ENCODE data around the gene TPPP2. TPM values are rescaled to one million over a fixed set of nuclear protein-coding genes. Genes with fewer than 3 reads are reported as not detected.

TPPP2 gene
- total and polyA plus RNA-seq, 12 donors = 0.22 to 1.1 (median 0.62) TPM; not detected in 6

DNA sequence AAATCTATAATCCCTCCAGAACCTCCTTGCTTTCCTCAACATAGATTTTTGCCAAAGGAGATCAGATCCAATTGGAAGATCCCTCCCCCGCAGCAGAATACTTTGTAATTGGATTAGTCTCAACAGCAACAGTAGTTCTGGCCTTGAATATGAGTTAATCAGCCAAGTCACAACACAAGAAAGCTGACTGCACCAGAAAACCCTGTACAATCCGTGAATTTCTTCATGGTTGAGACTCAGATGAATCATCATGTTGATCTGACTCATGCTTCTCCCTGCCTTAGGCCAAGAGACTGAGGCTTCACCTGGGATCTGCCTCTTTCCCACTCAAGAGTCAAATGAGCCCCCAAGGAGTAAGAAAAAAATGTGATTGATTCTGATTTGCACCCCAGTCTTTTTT, 43.2 kb upstream of the TPPP2 start:
- H3K4me1 ChIP-seq (replicated peaks in 1 of 2) = peaks cover 22 to 33% of the 10 kb centered on the region in 2 donors
- no peak overlapping the region for H3K4me3 ChIP-seq
- H3K27ac ChIP-seq = peak overlapping the region in 4 of 5 donors; percentile 72 to 86 (median 78)
- intact Hi-C loops (cut with DNase I) = no loop called here
- 14 to 26% (median 18%) methylated on average over 2 of the region's 2 CpGs for WGBS, 4 donors
- no peaks in the 10 kb centered on the region for H3K9me3 ChIP-seq (replicated peaks in 1 of 3)
- peak; percentile 47 to 80 (median 68) for DNase-seq
- H3K27me3 ChIP-seq = no peaks in the 10 kb centered on the region
- no peak for TF ChIP-seq POLR2A (IDR thresholded peaks at IDR 0.05)
- TF ChIP-seq, protein P1, sequence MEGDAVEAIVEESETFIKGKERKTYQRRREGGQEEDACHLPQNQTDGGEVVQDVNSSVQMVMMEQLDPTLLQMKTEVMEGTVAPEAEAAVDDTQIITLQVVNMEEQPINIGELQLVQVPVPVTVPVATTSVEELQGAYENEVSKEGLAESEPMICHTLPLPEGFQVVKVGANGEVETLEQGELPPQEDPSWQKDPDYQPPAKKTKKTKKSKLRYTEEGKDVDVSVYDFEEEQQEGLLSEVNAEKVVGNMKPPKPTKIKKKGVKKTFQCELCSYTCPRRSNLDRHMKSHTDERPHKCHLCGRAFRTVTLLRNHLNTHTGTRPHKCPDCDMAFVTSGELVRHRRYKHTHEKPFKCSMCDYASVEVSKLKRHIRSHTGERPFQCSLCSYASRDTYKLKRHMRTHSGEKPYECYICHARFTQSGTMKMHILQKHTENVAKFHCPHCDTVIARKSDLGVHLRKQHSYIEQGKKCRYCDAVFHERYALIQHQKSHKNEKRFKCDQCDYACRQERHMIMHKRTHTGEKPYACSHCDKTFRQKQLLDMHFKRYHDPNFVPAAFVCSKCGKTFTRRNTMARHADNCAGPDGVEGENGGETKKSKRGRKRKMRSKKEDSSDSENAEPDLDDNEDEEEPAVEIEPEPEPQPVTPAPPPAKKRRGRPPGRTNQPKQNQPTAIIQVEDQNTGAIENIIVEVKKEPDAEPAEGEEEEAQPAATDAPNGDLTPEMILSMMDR (IDR thresholded peaks at IDR 0.05) = no peak
- peaks cover 0 to 3% of the 10 kb centered on the region in 2 donors for H3K36me3 ChIP-seq (replicated peaks in 1 of 2)

DNA sequence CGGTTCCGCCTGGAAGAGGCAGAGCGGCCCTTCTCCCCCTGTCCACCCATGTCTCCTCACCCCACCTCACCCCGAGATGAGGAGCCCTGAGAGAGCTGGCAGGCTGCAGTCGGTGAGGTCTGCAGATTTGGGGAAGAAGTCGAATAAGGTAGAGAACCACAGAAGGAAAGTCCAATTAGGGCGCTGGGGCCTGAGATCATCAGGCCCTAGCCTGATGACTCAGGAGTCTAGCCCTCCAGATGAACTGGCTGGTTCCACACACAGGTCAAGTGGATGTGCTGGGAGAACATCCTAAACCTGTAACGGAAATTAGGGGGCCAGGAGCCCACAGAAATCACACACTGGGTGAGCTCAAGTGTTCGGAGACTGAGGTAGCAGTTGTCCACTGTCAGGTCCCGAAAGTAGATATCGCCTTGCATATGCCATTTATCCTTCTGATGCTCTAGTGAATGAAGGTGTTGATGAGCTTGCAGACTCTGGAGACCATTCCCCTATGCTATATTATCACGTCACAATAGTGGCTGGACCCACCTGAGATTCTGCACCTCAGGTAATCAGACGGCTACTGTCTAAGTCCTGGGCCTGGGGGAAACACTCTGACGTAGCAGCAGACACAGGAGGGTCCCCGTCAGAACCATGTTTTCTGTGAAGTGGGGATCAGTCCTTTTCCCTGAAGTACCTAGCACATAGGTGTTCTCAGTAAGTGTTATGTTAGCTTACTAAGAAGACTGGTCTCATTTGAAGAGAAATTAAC, 41.1 kb upstream of the TPPP2 start:
- H3K27ac ChIP-seq = peak overlapping the region in 4 of 5 donors; percentile 48 to 90 (median 86)
- TF ChIP-seq, protein P1 (IDR thresholded peaks at IDR 0.05) = no peak
- TF ChIP-seq POLR2A (IDR thresholded peaks at IDR 0.05) = no peak
- H3K4me1 ChIP-seq (replicated peaks in 1 of 2) = peaks cover 22 to 39% of the 10 kb centered on the region in 2 donors
- H3K9me3 ChIP-seq (replicated peaks in 1 of 3) = no peaks in the 10 kb centered on the region
- intact Hi-C loops (cut with DNase I) = no loop called here
- H3K27me3 ChIP-seq = no peaks in the 10 kb centered on the region
- H3K4me3 ChIP-seq = peak overlapping the region in 1 of 4 donors; percentile 88
- no peak for DNase-seq
- H3K36me3 ChIP-seq (replicated peaks in 1 of 2) = peaks cover 0 to 24% of the 10 kb centered on the region in 2 donors
- 78 to 92% (median 90%) methylated on average over 14 to 15 of the region's 15 CpGs for WGBS, 4 donors

DNA sequence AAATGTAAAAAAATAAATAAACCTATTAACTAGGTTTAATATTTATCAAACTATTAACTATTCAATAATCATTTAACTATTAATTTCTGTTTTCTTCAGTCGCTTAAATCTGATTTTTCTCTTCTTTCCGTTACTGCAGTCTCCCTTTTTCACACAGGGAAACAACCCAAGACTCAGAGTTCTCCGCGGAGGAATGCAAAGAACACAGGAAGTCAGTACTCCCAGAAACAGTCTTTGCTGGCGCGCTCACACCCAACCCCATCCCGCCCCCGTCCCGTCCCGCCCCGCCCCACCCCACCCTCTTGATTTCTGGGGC, 40.6 kb upstream of the TPPP2 start:
- H3K4me1 ChIP-seq (replicated peaks in 1 of 2) = peaks cover 22 to 39% of the 10 kb centered on the region in 2 donors
- 0 to 1% (median 1%) methylated on average over 9 to 11 of the region's 11 CpGs for WGBS, 4 donors
- no peaks in the 10 kb centered on the region for H3K27me3 ChIP-seq
- H3K27ac ChIP-seq = peak overlapping the region in 4 of 5 donors; percentile 48 to 90 (median 86)
- H3K36me3 ChIP-seq (replicated peaks in 1 of 2) = peaks cover 0 to 29% of the 10 kb centered on the region in 2 donors
- no peaks in the 10 kb centered on the region for H3K9me3 ChIP-seq (replicated peaks in 1 of 3)
- no peak for DNase-seq
- peak in 1 of 2 donors; percentile 57 for TF ChIP-seq POLR2A (IDR thresholded peaks at IDR 0.05)
- TF ChIP-seq, protein P1 (IDR thresholded peaks at IDR 0.05) = no peak
- peak overlapping the region in 2 of 4 donors; percentile 88 to 95 for H3K4me3 ChIP-seq
- intact Hi-C loops (cut with DNase I) = no loop called here

DNA sequence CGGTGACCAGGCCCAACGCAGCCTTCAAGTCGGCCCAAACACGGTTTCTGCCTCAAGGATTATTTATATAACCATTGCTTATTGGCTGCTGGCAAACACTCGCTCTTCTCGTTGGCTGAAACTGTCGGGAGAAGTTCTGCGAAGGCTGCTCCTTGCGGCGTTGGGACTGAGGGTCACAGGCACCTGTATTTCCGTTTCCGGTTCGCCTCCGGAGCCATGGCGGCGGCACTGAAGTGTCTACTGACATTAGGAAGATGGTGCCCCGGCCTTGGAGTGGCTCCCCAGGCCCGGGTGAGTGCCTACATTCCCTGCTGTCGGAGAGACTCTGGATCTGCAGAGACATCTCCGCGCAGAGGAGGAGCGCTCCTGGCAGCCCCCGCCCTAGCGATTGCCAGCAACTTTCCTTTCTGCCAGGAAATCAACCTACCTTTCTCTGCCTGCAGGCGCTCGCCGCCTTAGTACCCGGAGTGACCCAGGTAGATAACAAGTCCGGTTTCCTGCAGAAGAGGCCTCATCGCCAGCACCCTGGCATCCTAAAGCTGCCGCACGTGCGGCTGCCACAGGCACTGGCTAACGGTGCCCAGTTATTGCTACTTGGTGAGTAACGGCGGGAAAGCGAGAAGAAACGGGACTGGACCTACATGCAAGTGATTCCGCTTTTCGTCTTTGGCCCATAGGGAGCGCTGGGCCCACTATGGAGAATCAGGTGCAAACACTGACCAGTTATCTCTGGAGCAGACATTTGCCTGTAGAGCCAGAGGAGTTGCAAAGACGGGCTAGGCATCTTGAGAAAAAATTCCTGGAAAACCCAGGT, 40.0 kb upstream of the TPPP2 start, which contains the start of gene METTL17:
METTL17 (plus strand) TSS at position 194 of the 814 bp plus-strand sequence; CDS start at position 217, 23 bp downstream.
- DNase-seq = peak; percentile 88 to 98 (median 96)
- H3K36me3 ChIP-seq (replicated peaks in 1 of 2) = peaks cover 0 to 35% of the 10 kb centered on the region in 2 donors
- no peaks in the 10 kb centered on the region for H3K9me3 ChIP-seq (replicated peaks in 1 of 3)
- no peaks in the 10 kb centered on the region for H3K27me3 ChIP-seq
- H3K4me3 ChIP-seq = peak within 1 kb of the TSS; percentile 12 to 95 (median 86)
- intact Hi-C loops (cut with DNase I) = no loop called here
- WGBS, 4 donors = 0% methylated on average over 10 to 42 of the region's 42 CpGs
- H3K4me1 ChIP-seq (replicated peaks in 1 of 2) = peaks cover 22 to 39% of the 10 kb centered on the region in 2 donors
- H3K27ac ChIP-seq = peak within 1 kb of the TSS in 4 of 5 donors; percentile 66 to 90 (median 86)
- peak; percentile 9 to 72 for TF ChIP-seq POLR2A (IDR thresholded peaks at IDR 0.05)
- TF ChIP-seq, protein P1 (IDR thresholded peaks at IDR 0.05) = peak in 5 of 6 experiments; percentile 18 to 52 (median 35)

All from adrenal gland (tissue), 12 donors.